IMR-90 (cell line): Measurements from ENCODE around the gene ACTN2. TPM values are rescaled to one million over a fixed set of nuclear protein-coding genes. Genes with fewer than 3 reads are reported as not detected.

ENCODE experiments used
- ATAC-seq: fragments of 200-7000 bp; cut with Tn5 transposase; 2 replicates; pipeline ENCODE4 v1.9.1; 2020; ENCODE audit warnings: low read depth, mild to moderate bottlenecking, moderate library complexity
- BruUV-seq: library from RNA; stranded (reverse); fragments of 400-500 nt; replicated peaks from 2 replicates; lab custom pipeline; 2021; lab: Mats Ljungman, UMichigan
- CTCF ChIA-PET: fragments of 300-600 bp; formaldehyde crosslinking; extraction: SDS; loops from one replicate; lab custom pipeline; 2021; ENCODE audit warnings: antibody characterized with exemption; lab: Yijun Ruan, JAX
- POLR2A ChIA-PET: fragments of 300-600 bp; sonication (Branson Sonifier 250); formaldehyde crosslinking; loops from one replicate; lab custom pipeline; 2022; ENCODE audit warnings: antibody characterized with exemption; ENCODE audit not compliant: unreplicated experiment; lab: Charles Lee
- DNase-seq: peaks from one replicate; pipeline ENCODE4 v3.0.0; 2013
- H2AFZ ChIP-seq: replicated peaks from 2 replicates; pipeline ENCODE3; 2013; ENCODE audit warnings: low read length, mild to moderate bottlenecking; ENCODE audit not compliant: poor library complexity
- H2AK5ac ChIP-seq: 2 replicates; pipeline ENCODE4 v1.6.1; 2013; ENCODE audit warnings: low read depth, low read length, inconsistent platforms
- H2AK9ac ChIP-seq: replicated peaks from 2 replicates; pipeline ENCODE3; 2013; ENCODE audit warnings: mild to moderate bottlenecking, low read depth, low read length, moderate library complexity; ENCODE audit not compliant: poor library complexity
- H2BK120ac ChIP-seq: 2 replicates; pipeline ENCODE4 v1.6.1; 2013; ENCODE audit warnings: low read depth, low read length, inconsistent platforms
- H2BK15ac ChIP-seq: 3 replicates; pipeline ENCODE4 v1.6.1; 2013; ENCODE audit warnings: low read depth, low read length, inconsistent platforms
- H2BK20ac ChIP-seq: 2 replicates; pipeline ENCODE4 v1.6.1; 2013; ENCODE audit warnings: low read depth, mild to moderate bottlenecking, inconsistent platforms, low read length, moderate library complexity
- H2BK5ac ChIP-seq: 2 replicates; pipeline ENCODE4 v1.6.1; 2013; ENCODE audit warnings: mild to moderate bottlenecking, low read depth, low read length, inconsistent platforms; ENCODE audit not compliant: poor library complexity, severe bottlenecking
- H3K14ac ChIP-seq: replicated peaks from 2 replicates; pipeline ENCODE4 v1.6.1; 2013; ENCODE audit warnings: low read depth, low read length, inconsistent platforms
- H3K18ac ChIP-seq: 2 replicates; pipeline ENCODE4 v1.6.1; 2013; ENCODE audit warnings: low read depth, low read length, control low read depth
- H3K23ac ChIP-seq: 2 replicates; pipeline ENCODE4 v1.6.1; 2013; ENCODE audit warnings: low read depth, low read length, inconsistent platforms
- H3K27ac ChIP-seq: 2 replicates; pipeline ENCODE4 v1.5.1; 2013; ENCODE audit warnings: mild to moderate bottlenecking, control low read depth, low read length; ENCODE audit not compliant: insufficient read depth
- H3K27me3 ChIP-seq: 2 replicates; pipeline ENCODE4 v1.6.1; 2013; ENCODE audit warnings: low read length; ENCODE audit not compliant: control insufficient read depth, insufficient read depth
- H3K36me3 ChIP-seq: 2 replicates; pipeline ENCODE4 v1.6.1; 2013; ENCODE audit warnings: low read length, mixed read lengths; ENCODE audit not compliant: control insufficient read depth, insufficient read depth
- H3K4ac ChIP-seq: 2 replicates; pipeline ENCODE4 v1.6.1; 2013; ENCODE audit warnings: low read depth, low read length, inconsistent platforms
- H3K4me1 ChIP-seq: 2 replicates; pipeline ENCODE4 v1.6.1; 2013; ENCODE audit warnings: low read length, mixed read lengths; ENCODE audit not compliant: control insufficient read depth, insufficient read depth
- H3K4me2 ChIP-seq: 2 replicates; pipeline ENCODE4 v1.6.1; 2013; ENCODE audit warnings: low read depth, mild to moderate bottlenecking, control low read depth, low read length, moderate library complexity
- H3K4me3 ChIP-seq: 2 replicates; pipeline ENCODE4 v1.5.1; 2013; ENCODE audit warnings: low read depth, mild to moderate bottlenecking, control low read depth, low read length, moderate library complexity; ENCODE audit not compliant: insufficient read depth
- H3K56ac ChIP-seq: 2 replicates; pipeline ENCODE4 v1.6.1; 2013; ENCODE audit warnings: low read length, inconsistent platforms; ENCODE audit not compliant: insufficient read depth; ENCODE audit errors: extremely low read depth
- H3K79me1 ChIP-seq, 2 experiments: 2 replicates each; pipeline ENCODE4 v1.6.1; 2013; ENCODE audit warnings: low read length in 2 of 2, inconsistent platforms in 1 of 2, low read depth in 1 of 2
- H3K9ac ChIP-seq: 2 replicates; pipeline ENCODE4 v1.6.1; 2013; ENCODE audit warnings: low read depth, low read length, control low read depth
- H3K9me1 ChIP-seq: 2 replicates; pipeline ENCODE4 v1.6.1; 2013; ENCODE audit warnings: low read length, inconsistent platforms; ENCODE audit not compliant: insufficient read depth
- H3K9me3 ChIP-seq: 2 replicates; pipeline ENCODE4 v1.6.1; 2013; ENCODE audit warnings: low read length; ENCODE audit not compliant: control insufficient read depth, insufficient read depth
- H4K20me1 ChIP-seq: 2 replicates; pipeline ENCODE4 v1.6.1; 2013; ENCODE audit warnings: low read length, inconsistent platforms; ENCODE audit not compliant: insufficient read depth
- H4K5ac ChIP-seq: 2 replicates; pipeline ENCODE4 v1.6.1; 2013; ENCODE audit warnings: mild to moderate bottlenecking, low read depth, low read length, control low read depth
- H4K8ac ChIP-seq, 2 experiments: 2 replicates each; pipeline ENCODE4 v1.6.1; 2013; ENCODE audit warnings: low read depth in 2 of 2, low read length in 2 of 2, control low read depth in 1 of 2, inconsistent platforms in 1 of 2
- H4K91ac ChIP-seq: 2 replicates; pipeline ENCODE4 v1.6.1; 2013; ENCODE audit warnings: low read depth, low read length, inconsistent platforms; ENCODE audit not compliant: insufficient read depth
- BHLHE40 ChIP-seq: fragments of 150-350 bp; IDR thresholded peaks from 2 replicates; pipeline ENCODE4 v1.6.1; 2016; ENCODE audit warnings: mild to moderate bottlenecking, low read depth, low read length
- CEBPB ChIP-seq: IDR thresholded peaks from 2 replicates; pipeline ENCODE4 v1.6.1; 2012; ENCODE audit warnings: low read depth, low read length, improper control_type of control experiment
- CHD1 ChIP-seq: IDR thresholded peaks from 2 replicates; pipeline ENCODE4 v1.6.1; 2012; ENCODE audit warnings: low read depth, low read length, improper control_type of control experiment
- CTCF ChIP-seq: conservative IDR thresholded peaks from 2 replicates; pipeline ENCODE4 v1.5.1; 2012; ENCODE audit warnings: mild to moderate bottlenecking, low read depth, low read length, improper control_type of control experiment
- ELK1 ChIP-seq: fragments of 150-350 bp; IDR thresholded peaks from 2 replicates; pipeline ENCODE4 v1.6.1; 2016; ENCODE audit warnings: low read depth, mild to moderate bottlenecking, low read length, moderate library complexity, borderline replicate concordance
- FOS ChIP-seq: fragments of 150-350 bp; IDR thresholded peaks from 2 replicates; pipeline ENCODE4 v1.6.1; 2016; ENCODE audit warnings: low read depth, low read length
- MAFK ChIP-seq: IDR thresholded peaks from 2 replicates; pipeline ENCODE4 v1.6.1; 2012; ENCODE audit warnings: low read depth, low read length, improper control_type of control experiment
- MAZ ChIP-seq: IDR thresholded peaks from 2 replicates; pipeline ENCODE4 v1.6.1; 2012; ENCODE audit warnings: low read depth, mild to moderate bottlenecking, low read length, improper control_type of control experiment, moderate library complexity, borderline replicate concordance
- MXI1 ChIP-seq: IDR thresholded peaks from 2 replicates; pipeline ENCODE4 v1.6.1; 2012; ENCODE audit warnings: low read depth, mild to moderate bottlenecking, low read length, moderate library complexity, borderline replicate concordance
- NFE2L2 ChIP-seq: fragments of 150-350 bp; IDR thresholded peaks from 2 replicates; pipeline ENCODE4 v1.6.1; 2016; ENCODE audit warnings: low read depth, mild to moderate bottlenecking, low read length
- POLR2A ChIP-seq: IDR thresholded peaks from 2 replicates; pipeline ENCODE4 v1.6.1; 2012; ENCODE audit warnings: mild to moderate bottlenecking, low read depth, low read length
- RAD21 ChIP-seq: IDR thresholded peaks from 2 replicates; pipeline ENCODE4 v1.6.1; 2012; ENCODE audit warnings: low read length, improper control_type of control experiment
- RCOR1 ChIP-seq: IDR thresholded peaks from 2 replicates; pipeline ENCODE4 v1.6.1; 2012; ENCODE audit warnings: mild to moderate bottlenecking, low read length, improper control_type of control experiment; ENCODE audit not compliant: insufficient replicate concordance
- RFX5 ChIP-seq: IDR thresholded peaks from 2 replicates; pipeline ENCODE4 v1.8.0; 2012; ENCODE audit warnings: low read depth, mild to moderate bottlenecking, low read length, moderate library complexity
- SMC3 ChIP-seq: fragments of 150-350 bp; IDR thresholded peaks from 2 replicates; pipeline ENCODE4 v1.6.1; 2016; ENCODE audit warnings: low read depth, mild to moderate bottlenecking, antibody characterized with exemption, low read length, moderate library complexity
- USF2 ChIP-seq: fragments of 150-350 bp; IDR thresholded peaks from 2 replicates; pipeline ENCODE4 v1.6.1; 2017; ENCODE audit warnings: mild to moderate bottlenecking, antibody characterized with exemption, low read length, low read depth
- WGBS, 2 experiments: methylation state at CpG; one replicate each; pipeline versions ENCODE4 v1.1.5 to v1.1.7; 2013; ENCODE audit warnings: missing lambda C conversion rate in 2 of 2; ENCODE audit not compliant: insufficient read length in 1 of 2; ENCODE audit errors: extremely low coverage in 2 of 2; 5-methylcytosine and 5-hydroxymethylcytosine counted together
- dilution Hi-C: fragments of 300-500 bp; cut with HindIII; formaldehyde crosslinking; loops from one replicate; pipeline ENCODE4 v1.14.3; 2018; ENCODE audit warnings: low sequenced_read_pairs; ENCODE audit not compliant: unreplicated experiment
- in situ Hi-C: fragments of 300-500 bp; cut with MboI; formaldehyde crosslinking; loops from 3 replicates; pipeline ENCODE4 v1.14.3; 2019; ENCODE audit warnings: low sequenced_read_pairs, inconsistent platforms, mixed read lengths
- intact Hi-C: fragments of 100-400 bp; cut with micrococcal nuclease; formaldehyde crosslinking; loops from 2 replicates; pipeline ENCODE4 v1.10.0; 2022
- polyA plus RNA-seq, 3 experiments: library from polyadenylated mRNA; depleted of rRNA; stranded (reverse); fragments of >200 nt; gene quantifications; 2 replicates each; pipeline ENCODE4 v1.2.3, GENCODE V29; 2012; ENCODE audit warnings: low replicate concordance in 1 of 3
- total RNA-seq: library from RNA; depleted of rRNA; stranded (reverse); fragments of >200 nt; gene quantifications from 2 replicates; pipeline ENCODE4 v1.2.3, GENCODE V29; 2012

ACTN2 gene
- total and polyA plus RNA-seq, 2 of the 4 experiments (the other 2 are of a cell fraction): under 0.01 TPM; not detected in 1

GRCh38 chr1:236724049-236724448 lies 37.8 kb downstream of the ACTN2 start:
- H3K56ac ChIP-seq: no peak overlapping the region
- ChIA-PET CTCF (no interaction called here), POLR2A (no interaction called here)
- H3K4me3 ChIP-seq: no peak overlapping the region
- no peak overlapping the region for H4K8ac ChIP-seq
- H2AFZ ChIP-seq: no peak overlapping the region
- ATAC-seq (no peak), DNase-seq (no peak)
- no peaks in the 10 kb centered on the region for H3K9me1 ChIP-seq
- H3K14ac ChIP-seq: no peak overlapping the region
- H4K20me1 ChIP-seq: no peaks in the 10 kb centered on the region
- H3K4ac ChIP-seq: no peak overlapping the region
- H3K4me1 ChIP-seq: no peaks in the 10 kb centered on the region
- H3K4me2 ChIP-seq: no peak overlapping the region
- in situ Hi-C loops (no loop called here), dilution Hi-C loops (no loop called here), intact Hi-C loops (no loop called here)
- no peaks in the 10 kb centered on the region for H3K36me3 ChIP-seq
- H2AK9ac ChIP-seq: no peak overlapping the region
- no peaks in the 10 kb centered on the region for H3K27me3 ChIP-seq
- TF ChIP-seq CEBPB (no peak), FOS (no peak), ELK1 (no peak), MAZ (no peak), USF2 (no peak), POLR2A (no peak), RAD21 (no peak), RCOR1 (no peak), RFX5 (no peak), SMC3 (no peak), MAFK (no peak), BHLHE40 (no peak), NFE2L2 (no peak), MXI1 (no peak), CHD1 (no peak), CTCF (no peak)
- no peak overlapping the region for H3K9ac ChIP-seq
- no peak overlapping the region for H4K5ac ChIP-seq
- H3K79me1 ChIP-seq: no peaks in the 10 kb centered on the region
- H2BK5ac ChIP-seq: no peak overlapping the region
- H3K9me3 ChIP-seq: peaks cover 3% of the 10 kb centered on the region; the same call in 1 of the 2 replicates
- no peak overlapping the region for H2BK20ac ChIP-seq
- no peak overlapping the region for H3K23ac ChIP-seq
- H3K27ac ChIP-seq: no peak overlapping the region
- WGBS, 2 experiments: 50% methylated on average over 1 of the region's 6 CpGs; no CpG with 5 or more reads in 1 of the 2 experiments
- no peak overlapping the region for H4K91ac ChIP-seq
- H2BK15ac ChIP-seq: no peak overlapping the region
- H2AK5ac ChIP-seq: no peak overlapping the region
- no TSS peak for BruUV-seq
- no peak overlapping the region for H2BK120ac ChIP-seq
- H3K18ac ChIP-seq: no peak overlapping the region
